Keratinocyte (primary cell): ENCODE data around the gene RBM18.

Experiments used
- CTCF ChIP-seq, 3 experiments: IDR thresholded peaks in 1 of 3; conservative IDR thresholded peaks in 1 of 3; optimal IDR thresholded peaks in 1 of 3; 2 replicates in 2 of 3; 3 replicates in 1 of 3; pipeline versions ENCODE3 to v1.5.1; 2011; ENCODE audit warnings: low read length in 3 of 3, mild to moderate bottlenecking in 3 of 3, moderate library complexity in 2 of 3, control low read depth in 1 of 3, inconsistent platforms in 1 of 3; ENCODE audit not compliant: insufficient read depth in 2 of 3; ENCODE audit errors: extremely low read depth in 1 of 3
- EZH2 ChIP-seq: IDR thresholded peaks from one replicate; pipeline ENCODE4 v1.6.1; 2012; ENCODE audit warnings: inconsistent platforms, mild to moderate bottlenecking, low read length, moderate library complexity

GRCh38 chr9:122188369-122188768, 76.3 kb downstream of the RBM18 start:
- TF ChIP-seq CTCF (optimal IDR thresholded peaks at IDR 0.05 in 1 of 3, IDR thresholded peaks at IDR 0.05 in 1 of 3, conservative IDR thresholded peaks at IDR 0.05 in 1 of 3; ENCODE audit: extremely low read depth in 1 of 3, insufficient read depth in 2 of 3, low read length in 3 of 3) = no peak
- TF ChIP-seq EZH2 = no peak
